Liver (tissue), 9 donors: ENCODE results near the gene AEBP1. TPM values are rescaled to one million over a fixed set of nuclear protein-coding genes. Genes with fewer than 3 reads are reported as not detected.

ENCODE experiments used
- DNase-seq: peaks from one replicate; pipeline ENCODE4 v3.0.0-alpha.2; 2017; ENCODE audit warnings: low spot score
- H3K27ac ChIP-seq, 2 donors: one replicate each; pipeline ENCODE4 v1.7.0; 2013; ENCODE audit warnings: inconsistent platforms in 2 of 2, low read length in 2 of 2, control low read depth in 1 of 2, low read depth in 1 of 2, mild to moderate bottlenecking in 1 of 2
- H3K27me3 ChIP-seq, 4 donors: one replicate each; pipeline versions ENCODE4 v1.6.1 to v1.7.0; 2013; ENCODE audit warnings: low read length in 3 of 4, inconsistent platforms in 1 of 4, mild to moderate bottlenecking in 1 of 4, moderate library complexity in 1 of 4; ENCODE audit not compliant: control insufficient read depth in 4 of 4, insufficient read depth in 4 of 4
- H3K36me3 ChIP-seq, 4 donors: one replicate each; pipeline versions ENCODE4 v1.6.1 to v1.7.0; 2013; ENCODE audit warnings: low read length in 3 of 4, mild to moderate bottlenecking in 3 of 4, low read depth in 1 of 4, moderate library complexity in 1 of 4; ENCODE audit not compliant: control insufficient read depth in 4 of 4, insufficient read depth in 3 of 4
- H3K4me1 ChIP-seq, 4 donors: one replicate each; pipeline versions ENCODE4 v1.6.1 to v1.7.0; 2013; ENCODE audit warnings: low read length in 3 of 4, mild to moderate bottlenecking in 3 of 4, moderate library complexity in 1 of 4; ENCODE audit not compliant: control insufficient read depth in 4 of 4, insufficient read depth in 4 of 4
- H3K4me3 ChIP-seq, 3 donors: one replicate each; pipeline versions ENCODE4 v1.6.1 to v1.7.0; 2013; ENCODE audit warnings: low read length in 3 of 3, control low read depth in 1 of 3, low read depth in 1 of 3, mild to moderate bottlenecking in 1 of 3
- H3K9ac ChIP-seq, 2 donors: one replicate each; pipeline ENCODE4 v1.7.0; 2013; ENCODE audit warnings: low read length in 2 of 2, mild to moderate bottlenecking in 2 of 2, moderate library complexity in 2 of 2, control low read depth in 1 of 2, low read depth in 1 of 2
- H3K9me3 ChIP-seq, 4 donors: one replicate each; pipeline versions ENCODE4 v1.6.1 to v1.7.0; 2013; ENCODE audit warnings: low read length in 3 of 4; ENCODE audit not compliant: control insufficient read depth in 4 of 4
- EGR1 ChIP-seq, 2 donors: IDR thresholded peaks; 2 replicates each; pipeline ENCODE4 v1.6.1; 2016 to 2018; ENCODE audit warnings: antibody characterized with exemption in 2 of 2, low read depth in 2 of 2
- FOXA1 ChIP-seq: IDR thresholded peaks from 2 replicates; pipeline ENCODE4 v1.6.1; 2016; ENCODE audit warnings: antibody characterized with exemption
- GABPA ChIP-seq, 2 donors: IDR thresholded peaks in 1 of 2; conservative IDR thresholded peaks in 1 of 2; 2 replicates each; pipeline ENCODE4 v1.6.1; 2016; ENCODE audit warnings: antibody characterized with exemption in 2 of 2, mild to moderate bottlenecking in 1 of 2, moderate library complexity in 1 of 2
- HNF4G ChIP-seq: IDR thresholded peaks from 2 replicates; pipeline ENCODE4 v1.6.1; 2016; ENCODE audit warnings: antibody characterized with exemption
- JUND ChIP-seq, 2 donors: IDR thresholded peaks; 2 replicates each; pipeline ENCODE4 v1.6.1; 2016; ENCODE audit warnings: antibody characterized with exemption in 2 of 2
- NR2F2 ChIP-seq: IDR thresholded peaks from 2 replicates; pipeline ENCODE4 v1.6.1; 2016; ENCODE audit warnings: antibody characterized with exemption
- RAD21 ChIP-seq, 2 donors: IDR thresholded peaks; 2 replicates each; pipeline ENCODE4 v1.6.1; 2016; ENCODE audit warnings: antibody characterized with exemption in 2 of 2, mild to moderate bottlenecking in 2 of 2
- RXRA ChIP-seq, 2 donors: IDR thresholded peaks; 2 replicates each; pipeline ENCODE4 v1.6.1; 2017 to 2018; ENCODE audit warnings: antibody characterized with exemption in 2 of 2, mild to moderate bottlenecking in 1 of 2
- TAF1 ChIP-seq: conservative IDR thresholded peaks from 2 replicates; pipeline ENCODE4 v1.6.1; 2016; ENCODE audit warnings: antibody characterized with exemption, mild to moderate bottlenecking
- YY1 ChIP-seq: IDR thresholded peaks from 2 replicates; pipeline ENCODE4 v1.6.1; 2016; ENCODE audit warnings: antibody characterized with exemption, mild to moderate bottlenecking
- WGBS: extraction: QIAGEN DNeasy Blood & Tissue Kit; methylation state at CpG from one replicate; pipeline ENCODE4 v1.1.7; 2013; 5-methylcytosine and 5-hydroxymethylcytosine counted together
- polyA plus RNA-seq, 2 donors: library from polyadenylated mRNA; stranded (reverse) in 1 of 2; unstranded in 1 of 2; fragments of 200-250 nt in 1 of 2; fragments of >200 nt in 1 of 2; fragmentation: Nextera tagmentation in 1 of 2; extraction: Ambion mirVana in 1 of 2; gene quantifications; one replicate each; pipeline versions ENCODE4 v1.2.1 to v1.2.3, GENCODE V29; 2013 to 2015
- total RNA-seq, 2 donors: library from RNA; depleted of rRNA; stranded (reverse); fragments of >200 nt; gene quantifications; one replicate each; pipeline ENCODE4 v1.2.3, GENCODE V29; 2014
- TF ChIP-seq, protein P1 (sequence below): IDR thresholded peaks from 2 replicates; pipeline ENCODE4 v1.6.1; 2016; ENCODE audit warnings: antibody characterized with exemption
- TF ChIP-seq, protein P2 (sequence below): IDR thresholded peaks from 2 replicates; pipeline ENCODE4 v1.6.1; 2016; ENCODE audit warnings: antibody characterized with exemption
- donor health status: healthy.
- donor health status: healthy.
- donor health status: healthy.
- donor health status: healthy.
- donor health status: healthy.

AEBP1 gene
- total and polyA plus RNA-seq, 4 donors, result 3.4 to 13.3 (median 7.7) TPM

DNA sequence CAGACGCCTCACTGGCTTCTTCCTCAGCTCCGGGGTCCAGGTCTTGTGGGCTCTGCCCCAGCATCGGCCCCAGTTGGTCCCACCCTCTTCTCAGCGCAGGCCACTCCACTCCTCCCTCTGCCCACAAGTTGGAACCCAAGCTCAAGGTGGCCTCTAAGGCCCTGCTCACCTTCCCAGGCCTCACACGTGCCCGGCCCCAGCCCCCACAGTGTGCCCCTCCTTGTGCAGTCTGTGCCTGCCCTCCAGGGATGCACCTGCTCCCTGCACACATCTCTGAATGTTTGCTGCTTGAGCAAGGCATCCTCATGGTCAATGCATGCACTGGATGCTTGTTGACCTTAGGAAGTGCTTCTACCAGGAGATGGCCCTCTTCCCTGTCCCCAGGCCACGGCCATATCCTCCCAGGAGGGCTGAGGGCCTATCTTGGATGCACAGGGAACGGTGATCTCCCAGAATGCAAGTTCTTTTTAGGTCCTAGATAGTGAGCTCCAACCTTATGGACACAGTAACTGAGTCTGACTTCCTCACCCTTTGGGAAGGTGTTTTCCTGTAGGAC lies 7.7 kb upstream of the AEBP1 start:
- Histone ChIP-seq H3K36me3 (no peaks in the 10 kb centered on the region), H3K27ac (no peak overlapping the region), H3K9me3 (no peaks in the 10 kb centered on the region), H3K4me1 (peaks cover 0 to 4% (median 3%) of the 10 kb centered on the region in 4 donors), H3K4me3 (no peak overlapping the region), H3K9ac (no peak overlapping the region), H3K27me3 (no peaks in the 10 kb centered on the region)
- WGBS, result 91% methylated on average over 8 of the region's 8 CpGs
- DNase-seq, result no peak
- TF ChIP-seq JUND (IDR thresholded peaks at IDR 0.05) (no peak), GABPA (IDR thresholded peaks at IDR 0.05 in 1 of 2, conservative IDR thresholded peaks at IDR 0.05 in 1 of 2) (no peak), NR2F2 (no peak), RAD21 (IDR thresholded peaks at IDR 0.05) (no peak)
- TF ChIP-seq, protein P1, sequence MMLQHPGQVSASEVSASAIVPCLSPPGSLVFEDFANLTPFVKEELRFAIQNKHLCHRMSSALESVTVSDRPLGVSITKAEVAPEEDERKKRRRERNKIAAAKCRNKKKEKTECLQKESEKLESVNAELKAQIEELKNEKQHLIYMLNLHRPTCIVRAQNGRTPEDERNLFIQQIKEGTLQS, result no peak

DNA sequence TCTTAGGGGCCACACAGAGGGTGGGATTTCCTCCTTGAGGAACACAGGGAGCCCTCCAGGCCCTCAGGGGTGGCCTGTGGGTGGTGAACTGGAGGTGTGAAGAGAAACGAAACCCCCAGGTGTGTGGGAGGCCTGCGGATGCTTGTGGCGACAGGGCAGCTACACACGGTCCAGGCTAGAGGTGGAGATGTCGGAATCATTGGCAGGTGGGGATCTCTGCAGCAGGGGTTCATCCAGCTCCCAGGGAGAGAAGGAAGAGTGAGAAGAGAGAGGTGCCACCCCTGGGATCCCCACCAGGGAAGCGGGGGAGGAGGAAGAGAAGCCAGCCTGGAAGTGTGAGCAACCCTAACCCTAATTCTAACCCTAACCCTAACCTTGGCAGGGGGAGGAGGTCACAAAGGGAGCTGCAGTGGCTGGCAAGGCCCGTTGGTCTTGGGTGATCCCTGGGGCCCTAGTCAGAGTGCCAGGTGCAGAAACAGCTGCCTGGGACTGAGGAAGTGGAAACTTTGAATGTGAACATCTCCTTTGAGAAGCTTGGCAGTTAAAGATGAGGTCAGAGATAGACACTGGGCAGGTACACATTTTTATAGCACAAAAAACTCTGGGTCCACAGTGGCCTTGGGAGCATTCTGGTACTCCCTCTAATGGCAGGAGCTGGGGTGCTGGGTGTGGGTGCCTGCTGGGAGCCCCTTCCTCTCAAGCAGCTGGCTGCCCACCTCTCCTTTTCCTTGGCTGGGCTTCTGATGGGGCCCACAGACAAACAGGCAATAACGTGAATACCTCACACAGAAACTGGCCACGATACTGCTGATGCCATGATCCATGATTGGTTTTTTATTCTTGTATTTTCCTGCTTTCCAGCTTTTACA lies 6.8 kb upstream of the AEBP1 start:
- peaks cover 0 to 4% (median 2%) of the 10 kb centered on the region in 4 donors for H3K4me1 ChIP-seq
- no peak for DNase-seq
- no peaks in the 10 kb centered on the region for H3K36me3 ChIP-seq
- H3K9me3 ChIP-seq, result no peaks in the 10 kb centered on the region
- H3K27ac ChIP-seq, result no peak overlapping the region
- TF ChIP-seq HNF4G, result no peak
- no peak for TF ChIP-seq JUND (IDR thresholded peaks at IDR 0.05)
- TF ChIP-seq RAD21 (IDR thresholded peaks at IDR 0.05), result no peak
- TF ChIP-seq FOXA1, result no peak
- TF ChIP-seq, protein P2, sequence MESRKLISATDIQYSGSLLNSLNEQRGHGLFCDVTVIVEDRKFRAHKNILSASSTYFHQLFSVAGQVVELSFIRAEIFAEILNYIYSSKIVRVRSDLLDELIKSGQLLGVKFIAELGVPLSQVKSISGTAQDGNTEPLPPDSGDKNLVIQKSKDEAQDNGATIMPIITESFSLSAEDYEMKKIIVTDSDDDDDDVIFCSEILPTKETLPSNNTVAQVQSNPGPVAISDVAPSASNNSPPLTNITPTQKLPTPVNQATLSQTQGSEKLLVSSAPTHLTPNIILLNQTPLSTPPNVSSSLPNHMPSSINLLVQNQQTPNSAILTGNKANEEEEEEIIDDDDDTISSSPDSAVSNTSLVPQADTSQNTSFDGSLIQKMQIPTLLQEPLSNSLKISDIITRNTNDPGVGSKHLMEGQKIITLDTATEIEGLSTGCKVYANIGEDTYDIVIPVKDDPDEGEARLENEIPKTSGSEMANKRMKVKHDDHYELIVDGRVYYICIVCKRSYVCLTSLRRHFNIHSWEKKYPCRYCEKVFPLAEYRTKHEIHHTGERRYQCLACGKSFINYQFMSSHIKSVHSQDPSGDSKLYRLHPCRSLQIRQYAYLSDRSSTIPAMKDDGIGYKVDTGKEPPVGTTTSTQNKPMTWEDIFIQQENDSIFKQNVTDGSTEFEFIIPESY, result no peak
- 89% methylated on average over 9 of the region's 9 CpGs for WGBS
- no peak overlapping the region for H3K9ac ChIP-seq
- H3K4me3 ChIP-seq, result no peak overlapping the region
- H3K27me3 ChIP-seq, result no peaks in the 10 kb centered on the region

DNA sequence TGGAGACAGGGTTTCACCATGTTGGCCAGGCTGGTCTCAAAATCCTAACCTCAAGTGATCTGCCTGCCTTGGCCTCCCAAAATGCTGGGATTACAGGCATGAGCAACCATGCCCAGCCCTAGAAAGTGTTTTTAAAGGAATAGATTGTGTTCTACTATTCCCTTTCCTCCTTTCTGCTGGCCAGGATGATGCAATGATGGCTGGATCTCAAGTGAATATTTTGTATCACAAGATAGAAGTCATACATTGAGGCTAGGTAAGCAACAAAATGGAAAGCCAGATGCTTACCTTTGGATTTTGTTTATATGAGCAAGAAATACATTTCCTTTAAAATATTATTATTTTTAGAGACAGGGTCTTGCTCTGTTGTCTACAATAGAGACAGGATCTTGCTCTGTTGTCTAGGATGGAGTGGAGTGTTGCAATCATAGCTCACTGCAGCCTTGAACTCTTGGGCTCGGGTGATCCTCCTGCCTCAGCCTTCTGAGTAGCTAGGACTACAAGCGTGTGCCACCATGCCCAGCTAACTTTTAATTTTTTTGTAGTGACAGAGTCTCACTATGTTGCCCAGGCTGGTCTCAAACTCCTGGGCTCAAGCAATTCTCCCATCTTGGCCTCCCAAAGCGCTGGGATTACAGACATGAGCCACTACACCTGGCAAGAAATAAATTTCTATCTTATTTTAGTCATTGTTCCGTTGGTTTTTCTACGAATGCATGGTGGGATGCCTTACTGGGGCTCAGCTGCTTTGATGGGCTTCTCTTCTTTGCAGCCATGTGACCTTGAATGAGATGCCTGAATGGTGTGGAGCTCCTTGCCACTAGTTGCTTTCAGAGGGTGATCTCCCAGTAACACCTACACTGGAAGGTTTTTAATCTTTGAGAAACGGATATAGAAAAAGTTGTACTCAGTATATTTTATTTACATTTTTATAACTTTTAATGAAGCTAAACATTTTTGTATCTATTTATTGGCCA lies 5.8 kb upstream of the AEBP1 start:
- Histone ChIP-seq H3K9ac (no peak overlapping the region), H3K27me3 (no peaks in the 10 kb centered on the region), H3K4me3 (no peak overlapping the region), H3K9me3 (no peaks in the 10 kb centered on the region), H3K27ac (no peak overlapping the region), H3K36me3 (no peaks in the 10 kb centered on the region), H3K4me1 (peaks cover 0 to 4% (median 2%) of the 10 kb centered on the region in 4 donors)
- 89% methylated on average over 6 of the region's 6 CpGs for WGBS
- TF ChIP-seq RAD21 (IDR thresholded peaks at IDR 0.05) (no peak), EGR1 (IDR thresholded peaks at IDR 0.05; ENCODE audit: low read depth in 2 of 2) (no peak), YY1 (no peak), RXRA (IDR thresholded peaks at IDR 0.05) (no peak), TAF1 (no peak)
- TF ChIP-seq, protein P2, result no peak
- DNase-seq, result no peak
